HUES6 (cell line): ENCODE measurements around the gene PLCH1.
A peak's percentile ranks its signal among the peaks of the same experiment; 100 is the strongest.

ENCODE experiments used
- H3K27ac ChIP-seq: 2 replicates; pipeline ENCODE4 v1.7.0; 2013; ENCODE audit warnings: low read depth, mild to moderate bottlenecking, low read length, inconsistent platforms
- H3K27me3 ChIP-seq: 2 replicates; pipeline ENCODE4 v1.6.1; 2013; ENCODE audit warnings: low read length; ENCODE audit not compliant: control insufficient read depth, insufficient read depth
- H3K36me3 ChIP-seq: 2 replicates; pipeline ENCODE4 v1.6.1; 2013; ENCODE audit warnings: low read length; ENCODE audit not compliant: control insufficient read depth, insufficient read depth
- H3K4me1 ChIP-seq: 2 replicates; pipeline ENCODE4 v1.6.1; 2013; ENCODE audit warnings: low read length; ENCODE audit not compliant: control insufficient read depth, insufficient read depth
- H3K4me3 ChIP-seq: 2 replicates; pipeline ENCODE4 v1.5.1; 2013; ENCODE audit warnings: low read depth, low read length
- H3K9ac ChIP-seq: one replicate; pipeline ENCODE4 v1.6.1; 2013; ENCODE audit warnings: mild to moderate bottlenecking, low read length
- H3K9me3 ChIP-seq: 2 replicates; pipeline ENCODE4 v1.6.1; 2013; ENCODE audit warnings: low read depth, low read length; ENCODE audit not compliant: control insufficient read depth, insufficient read depth

Gene PLCH1

GRCh38 chr3:155363690-155364070, 381.2 kb downstream of the PLCH1 start:
- peak overlapping the region; percentile 70; the same call in 1 of the 2 replicates for H3K27ac ChIP-seq

GRCh38 chr3:155362808-155363689, 381.8 kb downstream of the PLCH1 start:
- peaks cover 60% of the 10 kb centered on the region for H3K4me1 ChIP-seq
- H3K27me3 ChIP-seq: peaks cover 4% of the 10 kb centered on the region; the same call in 1 of the 2 replicates
- H3K9ac ChIP-seq: peak overlapping the region; percentile 36
- peaks cover 4% of the 10 kb centered on the region; the same call in 1 of the 2 replicates for H3K9me3 ChIP-seq
- peak overlapping the region; percentile 74 for H3K27ac ChIP-seq
- no peaks in the 10 kb centered on the region for H3K36me3 ChIP-seq
- 0 out of 2 replicates have a peak overlapping the region, but pooled peaks have one; percentile 16 for H3K4me3 ChIP-seq

More at GRCh38 chr3:155363690-155364070, 381.2 kb downstream of the PLCH1 start:
- Histone ChIP-seq H3K4me1 (peaks cover 64% of the 10 kb centered on the region), H3K4me3 (0 out of 2 replicates have a peak overlapping the region, but pooled peaks have one; percentile 16), H3K36me3 (no peaks in the 10 kb centered on the region), H3K9me3 (peaks cover 4% of the 10 kb centered on the region; the same call in 1 of the 2 replicates), H3K27me3 (peaks cover 4% of the 10 kb centered on the region; the same call in 1 of the 2 replicates), H3K9ac (peak overlapping the region; percentile 36)

GRCh38 chr3:155360281-155360680, 384.6 kb downstream of the PLCH1 start:
- peaks cover 53% of the 10 kb centered on the region for H3K4me1 ChIP-seq
- no peak overlapping the region for H3K4me3 ChIP-seq

GRCh38 chr3:155356594-155357370, 388.1 kb downstream of the PLCH1 start:
- no peak overlapping the region for H3K9ac ChIP-seq
- H3K27me3 ChIP-seq: peaks cover 4% of the 10 kb centered on the region; the same call in 1 of the 2 replicates
- no peak overlapping the region for H3K27ac ChIP-seq
- H3K4me1 ChIP-seq: peaks cover 24% of the 10 kb centered on the region
- no peak overlapping the region for H3K4me3 ChIP-seq
- H3K36me3 ChIP-seq: no peaks in the 10 kb centered on the region
- peaks cover 3% of the 10 kb centered on the region; the same call in 1 of the 2 replicates for H3K9me3 ChIP-seq

More at GRCh38 chr3:155360281-155360680, 384.6 kb downstream of the PLCH1 start:
- Histone ChIP-seq H3K27ac (no peak overlapping the region), H3K9ac (no peak overlapping the region), H3K27me3 (peaks cover 4% of the 10 kb centered on the region; the same call in 1 of the 2 replicates), H3K9me3 (peaks cover under 1% of the 10 kb centered on the region; the same call in 1 of the 2 replicates), H3K36me3 (no peaks in the 10 kb centered on the region)

GRCh38 chr3:155354658-155355057, 390.2 kb downstream of the PLCH1 start:
- Histone ChIP-seq H3K27ac (no peak overlapping the region), H3K9ac (no peak overlapping the region), H3K36me3 (no peaks in the 10 kb centered on the region), H3K9me3 (peaks cover 3% of the 10 kb centered on the region; the same call in 1 of the 2 replicates), H3K4me1 (peaks cover 10% of the 10 kb centered on the region), H3K4me3 (no peak overlapping the region), H3K27me3 (no peaks in the 10 kb centered on the region)

GRCh38 chr3:155352900-155353490, 391.9 kb downstream of the PLCH1 start:
- no peak overlapping the region for H3K9ac ChIP-seq
- H3K4me3 ChIP-seq: no peak overlapping the region
- H3K4me1 ChIP-seq: peaks cover 7% of the 10 kb centered on the region
- no peaks in the 10 kb centered on the region for H3K27me3 ChIP-seq
- no peaks in the 10 kb centered on the region for H3K36me3 ChIP-seq
- no peak overlapping the region for H3K27ac ChIP-seq
- peaks cover 3% of the 10 kb centered on the region; the same call in 1 of the 2 replicates for H3K9me3 ChIP-seq

GRCh38 chr3:155350571-155350970, 394.3 kb downstream of the PLCH1 start:
- Histone ChIP-seq H3K27ac (no peak overlapping the region), H3K4me3 (no peak overlapping the region), H3K27me3 (no peaks in the 10 kb centered on the region), H3K9me3 (peaks cover 3% of the 10 kb centered on the region; the same call in 1 of the 2 replicates), H3K4me1 (no peaks in the 10 kb centered on the region), H3K9ac (no peak overlapping the region), H3K36me3 (no peaks in the 10 kb centered on the region)

- H3K4me3 ChIP-seq: no peak overlapping the region
- no peaks in the 10 kb centered on the region for H3K9me3 ChIP-seq
- no peak overlapping the region for H3K27ac ChIP-seq
- no peaks in the 10 kb centered on the region for H3K4me1 ChIP-seq
- H3K36me3 ChIP-seq: no peaks in the 10 kb centered on the region
- no peak overlapping the region for H3K9ac ChIP-seq
- H3K27me3 ChIP-seq: no peaks in the 10 kb centered on the region
Observed at GRCh38 chr3:155347901-155348300, 397.0 kb downstream of the PLCH1 start.

- Histone ChIP-seq H3K27ac (no peak overlapping the region), H3K9me3 (no peaks in the 10 kb centered on the region), H3K36me3 (no peaks in the 10 kb centered on the region), H3K4me1 (peaks cover 4% of the 10 kb centered on the region; the same call in 1 of the 2 replicates), H3K27me3 (no peaks in the 10 kb centered on the region), H3K4me3 (no peak overlapping the region), H3K9ac (no peak overlapping the region)
Observed at GRCh38 chr3:155342344-155342743, 402.5 kb downstream of the PLCH1 start.

- no peaks in the 10 kb centered on the region for H3K36me3 ChIP-seq
- H3K27ac ChIP-seq: no peak overlapping the region
- H3K4me3 ChIP-seq: no peak overlapping the region
- H3K9me3 ChIP-seq: no peaks in the 10 kb centered on the region
- H3K27me3 ChIP-seq: no peaks in the 10 kb centered on the region
- H3K4me1 ChIP-seq: peaks cover 4% of the 10 kb centered on the region; the same call in 1 of the 2 replicates
- H3K9ac ChIP-seq: no peak overlapping the region
Observed at GRCh38 chr3:155339052-155339451, 405.8 kb downstream of the PLCH1 start.
